Loucy (cell line): ENCODE results near the gene DPCD.
"Not testable (repeated sequence)": the region's sequence is repeated elsewhere in the genome, so short reads cannot be mapped to it uniquely, and the experiment has no call there.

Source experiments
- H2AFZ ChIP-seq: fragments of 200-600 bp; sonication (generic); 2 replicates; pipeline ENCODE4 v1.6.0; 2016; ENCODE audit warnings: antibody characterized with exemption, mild to moderate bottlenecking, low read length, moderate library complexity
- H3F3A ChIP-seq: fragments of 200-600 bp; 2 replicates; pipeline ENCODE4 v1.6.0; 2016; ENCODE audit warnings: antibody characterized with exemption, low read depth, mild to moderate bottlenecking
- H3K27me3 ChIP-seq: fragments of 200-600 bp; sonication (generic); 2 replicates; pipeline ENCODE4 v1.6.1; 2014; ENCODE audit warnings: low read length, mild to moderate bottlenecking; ENCODE audit not compliant: insufficient read depth, poor library complexity, severe bottlenecking
- H3K36me3 ChIP-seq: fragments of 200-600 bp; sonication (generic); 2 replicates; pipeline ENCODE4 v1.6.1; 2016; ENCODE audit warnings: low read length; ENCODE audit not compliant: insufficient read depth
- H3K4me1 ChIP-seq: fragments of 200-600 bp; sonication (generic); 2 replicates; pipeline ENCODE4 v1.5.1; 2014; ENCODE audit warnings: low read length, mild to moderate bottlenecking; ENCODE audit not compliant: insufficient read depth, poor library complexity, severe bottlenecking
- H3K4me2 ChIP-seq: fragments of 200-600 bp; sonication (generic); 2 replicates; pipeline ENCODE4 v1.6.0; 2014; ENCODE audit warnings: antibody characterized with exemption, low read length, low read depth, mild to moderate bottlenecking; ENCODE audit not compliant: poor library complexity, severe bottlenecking
- H3K4me3 ChIP-seq: fragments of 200-600 bp; sonication (generic); 2 replicates; pipeline ENCODE4 v1.5.1; 2014; ENCODE audit warnings: low read length, mild to moderate bottlenecking, mixed read lengths; ENCODE audit not compliant: poor library complexity, severe bottlenecking
- H3K79me2 ChIP-seq: fragments of 200-600 bp; sonication (generic); 2 replicates; pipeline ENCODE4 v1.6.1; 2014; ENCODE audit warnings: low read length; ENCODE audit not compliant: insufficient read depth
- H3K9ac ChIP-seq: fragments of 200-600 bp; sonication (generic); 2 replicates; pipeline ENCODE4 v1.6.0; 2014; ENCODE audit warnings: mild to moderate bottlenecking, low read depth, low read length, moderate library complexity; ENCODE audit not compliant: poor library complexity, severe bottlenecking
- H3K9me2 ChIP-seq: fragments of 200-600 bp; sonication (generic); replicated peaks from 2 replicates; pipeline ENCODE4 v1.6.1; 2016; ENCODE audit warnings: low read depth, low read length, mixed read lengths
- H3K9me3 ChIP-seq: fragments of 200-600 bp; sonication (generic); 2 replicates; pipeline ENCODE4 v1.6.1; 2014; ENCODE audit warnings: mild to moderate bottlenecking, antibody characterized with exemption, low read length, low read depth; ENCODE audit not compliant: insufficient read depth
- H4K20me1 ChIP-seq: fragments of 200-600 bp; sonication (generic); 2 replicates; pipeline ENCODE4 v1.6.0; 2014; ENCODE audit warnings: antibody characterized with exemption, low read length, mild to moderate bottlenecking; ENCODE audit not compliant: insufficient read depth, poor library complexity, severe bottlenecking
- CTCF ChIP-seq: fragments of 200-600 bp; sonication (generic); conservative IDR thresholded peaks from 2 replicates; pipeline ENCODE4 v1.5.1; 2014; ENCODE audit warnings: mild to moderate bottlenecking, antibody characterized with exemption, low read length
- EZH2phosphoT487 ChIP-seq: fragments of 200-600 bp; IDR thresholded peaks from 2 replicates; pipeline ENCODE4 v1.6.1; 2018; ENCODE audit warnings: antibody characterized with exemption, mild to moderate bottlenecking, moderate library complexity, borderline replicate concordance

DPCD gene

GRCh38 chr10:101631821-101632475 lies 43.8 kb downstream of the DPCD start:
- H3K9ac ChIP-seq, result no peak overlapping the region
- no peak overlapping the region for H2AFZ ChIP-seq
- H4K20me1 ChIP-seq, result no peaks in the 10 kb centered on the region
- H3K9me2 ChIP-seq, result no peaks in the 10 kb centered on the region
- H3K4me2 ChIP-seq, result no peak overlapping the region
- H3K36me3 ChIP-seq, result peaks cover 24% of the 10 kb centered on the region; the same call in 1 of the 2 replicates
- 0 out of 2 replicates have a peak, but pooled peaks cover 2% of the 10 kb centered on the region for H3K79me2 ChIP-seq
- TF ChIP-seq EZH2phosphoT487 (no peak), CTCF (no peak)
- H3K4me1 ChIP-seq, result no peaks in the 10 kb centered on the region
- no peak overlapping the region for H3K4me3 ChIP-seq
- no peaks in the 10 kb centered on the region for H3K27me3 ChIP-seq
- no peaks in the 10 kb centered on the region for H3F3A ChIP-seq
- no peaks in the 10 kb centered on the region for H3K9me3 ChIP-seq

GRCh38 chr10:101633510-101633909 lies 45.4 kb downstream of the DPCD start:
- not testable (repeated sequence) for H3F3A ChIP-seq, H3K9me3 ChIP-seq, H3K9me2 ChIP-seq, H3K9ac ChIP-seq, H4K20me1 ChIP-seq, H3K79me2 ChIP-seq, H3K4me3 ChIP-seq, H3K4me1 ChIP-seq, H3K4me2 ChIP-seq, H2AFZ ChIP-seq, H3K27me3 ChIP-seq
- peaks cover 23% of the 10 kb centered on the region; the same call in 1 of the 2 replicates for H3K36me3 ChIP-seq

GRCh38 chr10:101639141-101639900 lies 51.2 kb downstream of the DPCD start:
- Histone ChIP-seq H3K9me2 (no peaks in the 10 kb centered on the region), H3K36me3 (peaks cover 28% of the 10 kb centered on the region; the same call in 1 of the 2 replicates), H3F3A (no peaks in the 10 kb centered on the region), H4K20me1 (no peaks in the 10 kb centered on the region), H3K4me3 (no peak overlapping the region), H3K4me2 (no peak overlapping the region), H3K9me3 (no peaks in the 10 kb centered on the region), H3K4me1 (no peaks in the 10 kb centered on the region), H3K79me2 (no peaks in the 10 kb centered on the region), H2AFZ (no peak overlapping the region), H3K9ac (no peak overlapping the region), H3K27me3 (no peaks in the 10 kb centered on the region)
- no peak for TF ChIP-seq EZH2phosphoT487

GRCh38 chr10:101643546-101643945 lies 55.4 kb downstream of the DPCD start:
- Histone ChIP-seq H3K9me3 (no peaks in the 10 kb centered on the region), H3K36me3 (peaks cover 26% of the 10 kb centered on the region; the same call in 1 of the 2 replicates), H3K9ac (no peak overlapping the region), H4K20me1 (no peaks in the 10 kb centered on the region), H2AFZ (no peak overlapping the region), H3K79me2 (no peaks in the 10 kb centered on the region), H3K4me1 (no peaks in the 10 kb centered on the region), H3F3A (no peaks in the 10 kb centered on the region), H3K27me3 (no peaks in the 10 kb centered on the region), H3K4me3 (no peak overlapping the region), H3K9me2 (no peaks in the 10 kb centered on the region), H3K4me2 (no peak overlapping the region)
- TF ChIP-seq EZH2phosphoT487, result no peak
- no peak for TF ChIP-seq CTCF
